GM21723 (cell line): Measurements from ENCODE around the gene RAB29.
"Not testable (repeated sequence)": the region's sequence is repeated elsewhere in the genome, so short reads cannot be mapped to it uniquely, and the experiment has no call there.

Experiments used
- ATAC-seq: cut with Tn5 transposase; IDR thresholded peaks from one replicate; pipeline ENCODE4 v1.9.1; 2021; ENCODE audit warnings: mild to moderate bottlenecking, moderate library complexity; ENCODE audit not compliant: unreplicated experiment

RAB29 gene, protein sequence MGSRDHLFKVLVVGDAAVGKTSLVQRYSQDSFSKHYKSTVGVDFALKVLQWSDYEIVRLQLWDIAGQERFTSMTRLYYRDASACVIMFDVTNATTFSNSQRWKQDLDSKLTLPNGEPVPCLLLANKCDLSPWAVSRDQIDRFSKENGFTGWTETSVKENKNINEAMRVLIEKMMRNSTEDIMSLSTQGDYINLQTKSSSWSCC

DNA sequence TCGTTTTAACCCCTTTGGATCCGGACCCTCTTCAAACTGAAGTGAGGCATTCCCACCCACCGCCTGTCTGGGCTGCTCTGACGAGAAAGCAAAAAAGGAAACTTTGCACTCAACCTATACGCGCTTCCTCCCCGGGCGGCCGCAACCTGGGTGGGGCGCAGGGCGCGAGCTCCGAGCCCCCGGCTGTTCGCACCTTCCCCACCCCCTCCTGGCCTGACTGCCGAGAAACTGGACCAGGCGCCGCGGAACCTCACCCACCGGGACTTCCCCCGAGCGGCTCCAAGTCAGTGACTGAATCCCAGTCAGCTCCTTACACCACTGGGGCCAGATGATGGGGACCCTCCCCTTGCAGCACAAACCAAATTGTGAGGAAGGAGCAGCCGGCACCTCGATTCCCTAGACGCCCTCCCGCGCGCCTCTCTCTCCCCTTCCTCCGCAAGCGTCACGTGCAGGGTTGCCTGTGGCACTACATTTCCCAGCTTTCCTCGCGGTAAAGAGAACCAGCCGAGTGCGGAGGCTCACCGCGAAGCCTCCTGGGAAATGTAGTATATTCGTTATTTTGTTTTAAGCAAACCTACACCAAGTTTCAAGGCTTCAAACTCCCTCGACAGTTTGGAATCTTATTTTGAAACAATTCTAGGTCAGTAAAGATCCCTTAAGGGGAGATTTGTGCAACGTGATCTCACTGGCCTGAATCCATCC, at the start of gene RAB29:
RAB29 (minus strand) TSS at position 468 of the 702 bp plus-strand sequence. CDS start 526 bp downstream, outside the sequence.
- peak; percentile 78 for ATAC-seq

DNA sequence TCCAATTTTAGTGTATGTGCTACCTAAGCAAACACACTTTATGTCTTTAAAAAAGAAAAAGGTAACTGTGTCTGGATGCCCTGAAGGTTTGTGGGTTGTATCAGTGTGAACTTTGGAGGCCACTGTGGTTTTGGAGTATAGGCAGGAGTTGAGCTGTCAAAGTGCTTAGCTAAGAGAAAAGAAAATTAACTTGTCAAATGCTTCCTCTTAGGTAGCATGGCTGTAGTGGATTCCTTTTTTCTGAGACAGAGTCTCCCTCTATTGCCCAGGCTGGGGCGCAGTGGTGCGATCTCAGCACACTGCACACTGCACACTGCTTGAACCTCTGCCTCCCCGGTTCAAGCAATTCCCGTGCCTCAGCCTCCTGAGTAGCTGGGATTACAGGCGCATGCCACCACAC, 48.9 kb upstream of the RAB29 start:
- ATAC-seq, result no peak

DNA sequence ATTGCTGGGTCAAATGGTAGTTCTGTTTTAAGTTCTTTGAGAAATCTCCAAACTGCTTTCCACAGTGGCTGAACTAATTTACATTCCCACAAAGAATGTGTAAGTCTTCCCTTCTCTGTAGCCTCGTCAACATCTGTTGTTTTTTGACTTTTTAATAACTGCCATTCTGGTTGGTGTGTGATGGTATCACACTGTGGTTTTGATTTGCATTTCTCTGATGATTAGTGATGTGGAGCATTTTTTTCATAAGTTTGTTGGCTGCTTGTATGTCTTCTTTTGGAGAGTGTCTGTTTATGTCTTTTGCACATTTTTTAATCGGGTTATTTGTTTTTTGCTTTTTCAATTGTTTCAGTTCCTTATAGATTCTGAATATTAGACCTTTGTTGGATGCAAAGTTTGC, 48.0 kb upstream of the RAB29 start:
- not testable (repeated sequence) for ATAC-seq

DNA sequence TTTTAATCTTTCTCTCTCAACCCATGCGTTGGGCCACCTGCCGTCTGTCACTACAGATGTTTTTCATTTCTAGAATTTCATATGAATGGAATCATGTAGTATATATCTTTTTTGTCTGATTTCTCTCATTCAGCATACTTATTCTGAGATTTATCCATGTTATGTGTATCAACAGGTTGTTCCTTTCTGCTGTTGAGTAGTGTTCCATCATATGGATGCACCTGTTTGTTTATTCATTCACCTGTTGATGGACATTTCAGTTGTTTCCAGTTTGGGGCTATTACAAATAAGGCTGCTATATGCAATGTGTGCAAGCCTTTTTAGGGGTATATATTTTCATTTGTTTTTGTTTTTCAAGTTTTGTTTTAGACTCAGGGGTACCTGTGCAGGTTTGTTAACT, 47.1 kb upstream of the RAB29 start:
- ATAC-seq, result no peak

DNA sequence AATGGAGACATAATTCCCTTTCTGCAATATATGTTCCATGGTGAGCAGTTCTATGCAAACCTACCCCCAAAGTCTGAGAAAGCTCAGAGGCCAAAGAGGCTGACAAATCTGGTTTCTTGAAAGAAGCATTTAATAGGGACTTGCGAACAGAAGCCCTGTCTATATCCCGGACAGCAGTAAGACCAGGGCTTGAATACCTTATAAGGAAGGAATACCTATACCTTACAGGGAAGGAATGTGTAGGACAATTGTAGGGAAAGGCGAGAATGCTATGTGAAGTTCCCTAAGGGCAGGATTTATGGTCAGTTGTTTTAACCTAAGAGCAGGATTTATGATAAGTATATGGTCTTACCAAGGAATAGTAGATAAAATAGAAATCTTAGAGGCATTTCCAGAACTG, 42.7 kb upstream of the RAB29 start:
- no peak for ATAC-seq

DNA sequence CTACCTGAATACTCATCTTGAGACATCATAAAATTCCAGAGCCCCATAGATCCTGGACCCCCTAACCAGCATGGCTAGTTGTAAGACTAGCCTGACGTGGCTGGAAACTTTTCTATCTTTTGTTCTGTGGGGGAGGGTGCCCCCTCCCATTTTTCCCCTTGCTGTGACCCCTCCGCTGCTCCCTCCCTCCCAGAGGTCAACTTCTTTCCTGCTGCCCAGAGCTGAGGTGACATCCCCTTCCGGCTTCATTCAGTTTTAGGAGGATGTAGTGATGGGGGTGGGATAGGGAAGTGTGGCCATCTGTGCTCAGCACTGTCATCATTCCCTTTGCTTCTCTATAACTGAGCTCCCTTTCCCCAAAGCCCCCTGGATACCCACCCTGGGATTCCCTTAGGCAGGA, 42.1 kb upstream of the RAB29 start:
- no peak for ATAC-seq

DNA sequence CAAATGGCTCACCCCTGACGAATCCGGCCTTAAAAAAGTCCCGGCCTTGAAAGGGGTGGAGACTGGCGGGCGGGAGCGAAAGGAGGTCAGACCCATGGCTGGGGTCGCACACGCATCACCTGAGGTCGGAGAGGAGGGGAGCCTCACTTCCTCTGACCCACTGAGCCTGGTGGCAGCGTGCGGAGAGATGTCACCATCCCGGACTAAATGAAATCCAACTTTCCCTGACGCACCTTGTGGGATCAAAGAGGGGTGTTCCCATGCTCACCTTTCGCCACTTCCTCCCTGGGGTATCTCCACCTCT, 38.4 kb upstream of the RAB29 start:
- no peak for ATAC-seq

DNA sequence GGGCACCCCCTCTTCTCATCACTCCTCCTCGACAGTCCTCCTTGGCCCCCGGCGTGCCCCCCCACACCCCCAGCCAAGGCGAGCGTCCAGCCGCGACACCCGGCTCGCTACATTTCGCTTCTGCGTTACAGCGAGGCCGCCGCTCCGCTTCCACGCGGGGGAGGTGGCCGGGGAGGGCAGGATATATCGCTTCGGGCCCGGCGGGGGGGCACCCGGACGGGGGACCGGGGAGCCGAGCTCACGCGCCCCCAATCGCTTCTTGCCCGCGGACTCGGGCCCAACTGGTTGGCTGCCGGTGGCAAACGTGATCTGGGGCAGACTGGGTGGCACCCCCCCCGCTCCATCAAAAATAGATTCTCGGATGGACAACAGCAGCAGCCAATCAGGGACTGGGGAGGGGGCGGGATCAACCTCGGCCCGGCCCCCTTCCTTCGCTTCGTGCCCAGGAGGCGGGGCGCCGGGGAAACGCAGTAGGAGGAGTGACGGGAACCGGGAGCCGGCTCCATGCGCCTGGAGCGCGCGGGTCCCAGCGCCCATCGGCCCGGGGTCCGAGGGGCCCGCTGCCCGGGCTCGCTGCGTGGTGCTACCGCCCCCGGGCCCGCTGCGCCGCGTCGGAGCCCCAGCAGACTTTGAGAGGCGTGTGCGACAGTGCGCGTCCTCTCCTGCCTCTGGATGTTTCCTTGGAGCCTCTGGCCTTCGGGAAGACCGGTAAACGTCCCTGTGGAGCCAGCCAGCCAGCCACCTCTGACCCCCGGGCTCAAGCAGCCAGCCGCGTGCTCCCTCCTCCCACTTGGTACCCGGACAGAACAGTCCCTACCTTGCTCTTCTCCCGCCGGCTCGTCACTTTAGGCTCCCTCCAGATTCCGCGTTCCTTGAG, 37.8 kb upstream of the RAB29 start, which contains the start of gene SLC41A1:
SLC41A1 (minus strand) TSS at position 321 of the 877 bp plus-strand sequence. CDS start 2,757 bp downstream, outside the sequence.
- ATAC-seq, result peak; percentile 93

DNA sequence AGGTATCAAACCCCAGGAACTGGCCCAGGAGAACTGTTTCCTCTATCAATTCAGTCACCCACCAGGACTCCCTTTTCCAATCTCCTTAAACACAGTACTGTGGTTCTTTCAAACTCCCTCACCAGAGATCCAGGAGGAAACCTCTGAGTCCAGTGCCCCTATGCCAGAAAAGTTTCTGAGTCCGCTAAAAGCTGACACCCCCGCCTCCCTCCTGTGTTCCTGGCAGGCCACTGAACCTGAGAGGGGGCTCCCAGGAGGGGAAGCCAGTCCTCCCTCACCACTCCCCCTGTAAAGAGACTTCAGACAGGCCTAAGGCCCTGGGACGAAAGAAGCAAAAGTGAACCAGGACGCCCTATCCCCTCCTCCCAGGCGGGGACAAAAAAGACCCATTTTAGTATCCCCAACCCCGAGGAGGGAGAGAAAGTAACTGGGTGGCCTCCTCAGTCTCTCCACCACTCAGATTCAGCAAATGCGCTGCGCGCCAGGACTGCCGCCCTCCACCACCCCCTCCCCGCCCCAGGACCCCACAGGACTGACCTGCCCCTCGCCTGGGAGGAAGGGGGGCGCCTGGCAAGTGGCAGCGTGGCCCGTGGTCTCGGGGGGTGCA, 37.1 kb upstream of the RAB29 start:
- peak; percentile 8 for ATAC-seq

DNA sequence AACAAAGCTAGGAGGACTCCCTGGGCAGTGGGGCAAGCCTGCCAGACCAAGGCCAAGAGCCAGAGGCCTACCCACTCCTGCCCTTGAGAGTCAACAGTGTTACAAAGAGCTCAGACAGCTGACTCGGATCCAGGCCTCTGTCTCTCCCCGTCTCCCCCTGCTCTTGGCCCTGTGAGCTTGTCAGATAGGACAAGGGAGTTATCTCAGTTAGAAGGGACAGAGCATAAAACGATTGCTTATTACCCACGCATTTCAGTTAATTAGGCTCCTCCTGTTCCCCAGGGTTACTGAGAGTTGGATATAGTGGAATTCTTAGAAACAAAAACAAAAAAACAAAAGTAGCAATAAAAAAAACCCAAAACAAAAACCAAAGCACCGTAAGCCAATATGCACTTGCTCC, 36.4 kb upstream of the RAB29 start:
- no peak for ATAC-seq

DNA sequence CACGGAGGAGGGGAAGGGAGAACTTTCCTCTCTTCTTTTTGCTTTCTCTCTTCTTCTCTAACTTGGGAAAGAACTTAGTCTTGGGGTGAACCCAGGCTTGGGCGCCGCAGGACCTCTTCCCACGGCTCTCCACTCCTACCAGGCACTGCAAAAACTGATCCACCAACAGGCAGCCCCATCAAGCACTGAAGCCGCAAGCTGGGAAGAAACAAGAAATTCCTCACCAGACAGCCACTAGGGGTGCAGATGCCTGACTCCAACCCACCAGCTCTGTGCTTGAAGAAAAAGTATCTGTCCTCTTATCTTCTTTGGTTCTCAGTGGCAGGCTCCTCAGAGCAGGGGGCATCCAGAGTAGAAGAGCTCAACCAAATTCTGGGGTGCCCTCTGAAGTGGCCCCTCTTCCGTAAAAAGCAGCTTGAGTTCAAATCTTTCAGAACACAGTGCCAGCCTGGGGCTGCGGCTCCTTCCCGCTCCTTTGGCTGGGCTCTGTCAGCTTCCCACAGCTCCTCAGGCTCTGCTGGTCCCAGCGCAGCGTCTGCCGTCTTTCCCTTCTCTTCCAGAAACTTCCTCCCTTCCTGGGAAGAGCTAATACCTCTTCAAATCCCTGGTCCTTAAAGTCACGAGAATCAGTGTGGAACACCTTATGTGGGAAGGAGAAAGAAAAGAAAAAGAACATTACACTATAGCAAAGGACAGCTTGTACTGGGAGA, 35.3 kb upstream of the RAB29 start:
- no peak for ATAC-seq

DNA sequence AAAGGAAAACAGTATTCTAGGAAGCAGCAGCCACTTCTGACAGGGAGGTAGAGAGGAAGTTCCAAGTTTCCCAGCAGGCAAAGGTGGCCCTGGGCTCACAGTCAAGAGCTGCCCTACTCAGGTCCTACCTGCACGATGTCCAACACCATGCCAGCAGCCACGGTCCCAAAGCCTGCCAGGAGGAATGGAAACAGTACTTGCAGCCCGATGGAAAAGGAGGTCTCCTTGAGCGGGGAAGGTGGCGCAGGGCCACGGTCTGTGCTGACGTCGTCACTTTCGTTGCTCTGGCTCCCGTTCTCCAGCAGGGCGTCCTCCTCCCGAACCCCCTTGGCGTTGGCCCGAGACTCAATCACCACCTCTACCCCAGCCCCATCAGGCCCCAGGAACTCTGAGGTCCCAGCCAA, 34.7 kb upstream of the RAB29 start:
- no peak for ATAC-seq

DNA sequence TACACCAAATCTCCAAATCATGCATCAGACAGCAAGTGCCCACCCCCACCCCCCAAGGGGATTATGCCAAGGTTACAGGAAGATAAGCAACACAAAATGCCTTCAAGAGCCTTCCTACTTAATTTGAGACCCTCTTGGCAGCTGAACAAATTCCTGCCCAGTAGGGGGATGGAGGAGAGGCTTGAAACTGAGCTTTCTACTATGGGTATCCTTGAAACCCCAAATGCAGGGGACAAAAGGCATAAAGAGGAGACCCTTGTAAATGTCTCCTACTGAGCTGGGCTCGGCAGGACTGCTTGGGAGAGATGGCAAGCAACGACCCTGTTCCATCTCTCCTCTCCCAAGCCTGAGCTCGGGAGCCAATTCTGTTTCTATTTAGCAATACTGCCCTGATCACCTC, 34.2 kb upstream of the RAB29 start:
- no peak for ATAC-seq

DNA sequence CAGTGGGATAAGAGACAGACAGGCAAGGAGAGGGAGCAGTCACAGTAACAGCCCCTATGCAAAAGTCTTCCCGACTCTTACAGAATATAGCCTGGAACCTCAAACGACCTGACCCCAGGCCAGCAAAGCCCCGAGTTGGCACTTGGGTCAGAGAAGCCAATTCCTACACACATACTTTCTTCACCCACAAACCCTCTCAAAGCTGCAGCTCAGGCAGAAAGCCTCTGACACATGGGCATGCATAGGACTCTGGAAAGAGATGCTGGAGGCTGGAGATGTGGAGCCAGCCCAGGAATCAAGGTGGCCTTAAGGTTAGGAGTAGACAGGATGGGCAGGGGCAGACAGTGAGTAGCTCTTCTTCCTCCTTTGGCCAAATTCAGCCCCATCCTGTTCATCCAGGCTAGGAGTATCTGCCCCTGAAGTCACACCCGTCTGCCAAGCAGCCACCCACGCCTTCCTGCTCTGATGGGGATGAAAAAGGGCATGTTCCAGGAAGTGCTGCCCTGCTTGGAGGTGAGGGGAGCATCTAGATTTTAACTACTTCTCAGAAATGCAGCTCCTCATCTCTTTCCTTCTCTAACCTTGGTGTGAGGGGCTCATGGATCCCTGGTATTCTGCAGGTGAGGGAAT, 29.9 kb upstream of the RAB29 start:
- ATAC-seq, result no peak

DNA sequence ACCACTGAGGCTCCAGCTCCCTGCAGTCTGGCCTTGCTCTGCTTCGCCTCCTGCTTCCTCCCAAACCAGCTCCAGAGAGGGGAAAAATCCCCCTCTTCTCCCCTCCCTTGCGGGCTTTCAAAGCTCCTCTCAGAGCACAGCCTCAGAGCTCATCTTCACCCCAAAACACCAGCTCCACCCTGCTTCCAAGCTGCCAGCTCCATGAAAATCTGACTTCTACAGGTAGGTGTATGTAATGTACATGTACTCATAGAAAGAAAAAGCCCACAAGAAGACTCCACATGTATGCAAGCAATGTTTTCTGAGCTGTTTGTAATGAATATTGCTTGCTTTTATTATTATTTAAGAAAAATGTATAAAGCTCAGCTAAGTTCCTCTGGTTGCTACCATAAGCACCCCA, 29.3 kb upstream of the RAB29 start:
- no peak for ATAC-seq

DNA sequence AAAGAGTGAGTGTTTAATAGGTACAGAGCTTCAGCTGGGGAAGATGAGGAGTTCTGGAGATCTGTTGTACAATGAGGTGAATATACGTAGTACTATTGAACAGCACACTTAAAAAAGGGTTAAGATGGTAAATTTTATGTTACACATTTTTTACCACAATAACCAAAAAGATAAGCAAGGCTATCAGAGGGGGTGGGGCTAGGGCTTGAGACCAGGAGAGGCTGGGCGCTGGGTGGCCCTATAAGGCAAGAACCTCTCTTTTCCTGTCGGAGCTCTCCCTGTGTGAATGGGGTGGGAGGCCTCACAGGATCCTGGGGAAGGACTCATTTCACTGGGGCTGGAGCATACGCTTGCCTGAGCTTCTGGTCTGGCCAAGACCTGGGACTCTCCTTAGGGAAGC, 28.7 kb upstream of the RAB29 start:
- ATAC-seq, result no peak

DNA sequence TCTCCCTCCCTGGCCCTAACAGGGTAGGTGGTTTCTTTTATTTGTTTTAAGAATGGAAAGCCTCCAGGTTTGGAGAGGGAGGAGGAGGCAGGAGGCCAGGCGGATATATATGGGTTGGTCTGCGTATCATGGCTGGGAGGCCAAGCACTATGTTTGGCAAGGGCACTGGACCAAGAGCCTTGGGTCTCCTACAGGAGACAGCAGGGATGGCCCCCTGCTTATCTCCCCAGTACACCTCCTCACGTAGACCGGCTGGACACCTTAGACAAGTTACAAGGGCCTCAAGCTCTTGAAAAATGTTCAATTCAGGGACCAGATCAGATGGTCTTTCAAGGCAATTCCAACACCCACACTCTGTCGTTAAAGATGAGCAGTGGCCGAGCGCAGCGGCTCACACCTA, 26.8 kb upstream of the RAB29 start:
- no peak for ATAC-seq

DNA sequence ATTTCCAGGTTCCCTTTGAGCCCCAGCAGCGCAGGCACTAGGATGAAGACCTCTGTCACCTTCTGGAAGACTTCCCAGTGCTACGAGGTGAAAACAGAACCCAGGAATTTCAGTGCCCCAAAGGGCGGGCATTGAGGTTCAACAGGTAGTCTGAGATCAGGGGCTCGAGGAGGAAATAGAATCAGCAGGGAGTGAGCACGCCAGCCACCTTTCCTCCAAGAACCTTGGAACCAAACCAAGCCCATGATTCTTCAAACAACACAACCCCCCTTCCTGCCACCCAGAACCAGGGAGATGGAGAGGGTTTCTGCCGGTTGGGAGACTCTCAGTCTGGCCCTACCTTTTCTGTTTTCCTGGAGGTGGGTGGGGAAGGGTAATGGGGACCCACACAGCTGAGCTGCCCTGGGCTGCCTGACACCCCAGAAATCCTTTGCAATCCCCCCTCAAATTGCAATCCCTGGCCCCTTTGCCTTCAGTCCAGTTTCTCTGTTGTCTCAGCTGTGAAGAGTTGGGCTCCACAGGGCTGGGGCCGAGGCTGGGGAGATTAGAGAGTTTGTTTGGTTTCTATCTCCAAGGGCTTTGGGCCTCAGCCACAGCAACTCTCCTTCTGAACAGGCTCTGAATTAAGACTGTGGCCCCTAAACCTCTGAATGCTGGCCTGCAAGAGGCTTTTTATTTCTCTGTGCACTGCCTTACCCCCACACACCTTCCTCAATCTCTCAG, 25.9 kb upstream of the RAB29 start:
- no peak for ATAC-seq

DNA sequence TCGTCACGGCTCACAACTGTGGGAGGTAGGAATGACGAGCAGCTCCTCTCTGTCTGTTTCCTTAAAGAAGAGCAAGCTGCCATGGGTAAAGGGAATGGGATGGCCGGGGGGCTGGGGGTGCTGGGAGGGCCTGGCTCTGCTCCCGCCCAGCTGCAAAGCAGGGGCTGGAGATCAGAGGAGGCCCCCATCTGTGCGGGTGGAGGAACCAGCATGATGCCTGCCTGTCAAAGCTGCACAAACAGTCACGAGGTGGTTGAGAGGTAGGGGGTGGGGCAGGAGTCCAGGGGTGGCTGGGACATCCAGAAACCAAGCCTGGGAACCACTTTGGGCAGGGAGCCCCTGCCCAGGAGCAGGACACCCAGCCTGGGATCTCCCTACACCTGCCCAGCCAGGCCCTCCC, 25.1 kb upstream of the RAB29 start:
- ATAC-seq, result no peak

DNA sequence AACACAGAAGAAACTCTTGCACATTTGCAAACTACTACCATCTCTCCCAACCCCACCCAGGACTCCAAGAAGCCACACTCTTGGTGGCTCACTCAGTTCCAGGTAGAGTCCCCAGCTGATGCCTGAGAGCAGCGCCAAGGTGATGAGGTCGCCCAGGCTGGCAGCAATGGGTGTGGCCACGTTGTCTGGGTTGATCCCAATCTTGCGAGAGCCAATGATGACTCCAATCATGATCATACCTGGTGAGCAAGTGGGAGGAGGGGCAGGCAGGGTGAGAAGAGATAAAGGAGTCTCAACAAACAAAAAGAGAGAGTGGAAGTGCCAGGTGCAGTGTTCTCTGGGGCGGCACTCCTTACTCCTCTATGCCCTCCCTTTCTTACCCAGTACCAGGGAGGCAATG, 23.3 kb upstream of the RAB29 start:
- ATAC-seq, result no peak
